Colonic mucosa (tissue), 4 donors: Measurements from ENCODE around the gene SOHLH2. TPM values are rescaled to one million over a fixed set of nuclear protein-coding genes. Genes with fewer than 3 reads are reported as not detected.

ENCODE experiments used
- DNase-seq: peaks from one replicate; pipeline ENCODE4 v3.0.0-alpha.2; 2020
- H3K27ac ChIP-seq: fragments of 200-600 bp; one replicate; pipeline ENCODE4 v1.8.0; 2021
- H3K27me3 ChIP-seq: fragments of 200-600 bp; one replicate; pipeline ENCODE4 v1.8.0; 2021
- H3K36me3 ChIP-seq: fragments of 200-600 bp; one replicate; pipeline ENCODE4 v1.8.0; 2021
- H3K4me1 ChIP-seq: fragments of 200-600 bp; one replicate; pipeline ENCODE4 v1.8.0; 2021; ENCODE audit warnings: mild to moderate bottlenecking
- H3K4me3 ChIP-seq: fragments of 200-600 bp; one replicate; pipeline ENCODE4 v1.8.0; 2021
- H3K9ac ChIP-seq, 2 donors: one replicate each; pipeline ENCODE4 v1.7.0; 2013; ENCODE audit warnings: control low read depth in 2 of 2, low read depth in 2 of 2, low read length in 2 of 2
- H3K9me3 ChIP-seq: fragments of 200-600 bp; one replicate; pipeline ENCODE4 v1.8.0; 2021
- intact Hi-C: fragments of 100-400 bp; cut with DNase I; formaldehyde crosslinking; loops from one replicate; pipeline ENCODE4 v1.14.1; 2022
- total RNA-seq, 2 donors: library from RNA; stranded (reverse); fragmentation: NEBNext Ultra II Directional in 1 of 2; extraction: Animal tissue kit (Norgen Biotek cat#: 25700) in 1 of 2; gene quantifications; one replicate each; pipeline ENCODE4 v1.2.1, GENCODE V29; 2021
- TF ChIP-seq, protein P1 (sequence below): fragments of 200-600 bp; IDR thresholded peaks from one replicate; pipeline ENCODE4 v1.8.0; 2022; ENCODE audit warnings: antibody characterized with exemption, mild to moderate bottlenecking
- donor health status: healthy.
- donor health status: DM: no; HTN: no; CAD: no.
- donor health status: DM: no; HTN: no; CAD: no.

SOHLH2 gene
- total RNA-seq, 2 donors from 2014 or later: 0.32 TPM; not detected in 1

DNA sequence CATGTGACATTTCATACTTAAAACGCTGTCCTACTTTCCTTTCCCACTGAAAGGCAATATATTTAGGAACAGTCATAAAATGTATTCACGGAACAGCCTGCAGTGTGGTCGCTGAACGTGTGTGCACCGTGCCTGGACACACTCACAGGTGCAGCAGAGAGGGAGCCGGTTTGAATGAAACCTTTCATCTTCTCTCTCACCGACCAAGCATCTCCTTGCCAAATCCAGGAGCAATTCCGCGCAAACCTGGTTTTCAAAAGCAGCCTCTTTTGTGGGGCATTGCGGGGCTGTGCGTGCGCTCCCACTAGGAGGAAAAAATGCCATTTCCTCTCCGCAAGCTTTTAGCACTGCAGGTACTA, 84.2 kb downstream of the SOHLH2 start:
- Histone ChIP-seq H3K36me3 (no peaks in the 10 kb centered on the region), H3K27ac (no peak overlapping the region), H3K9me3 (no peaks in the 10 kb centered on the region), H3K4me3 (peak overlapping the region; percentile 19), H3K9ac (peak overlapping the region in 1 of 2 donors; percentile 24), H3K4me1 (no peaks in the 10 kb centered on the region), H3K27me3 (peaks cover 8% of the 10 kb centered on the region)
- intact Hi-C loops: no loop called here
- no peak for DNase-seq
- TF ChIP-seq, protein P1, sequence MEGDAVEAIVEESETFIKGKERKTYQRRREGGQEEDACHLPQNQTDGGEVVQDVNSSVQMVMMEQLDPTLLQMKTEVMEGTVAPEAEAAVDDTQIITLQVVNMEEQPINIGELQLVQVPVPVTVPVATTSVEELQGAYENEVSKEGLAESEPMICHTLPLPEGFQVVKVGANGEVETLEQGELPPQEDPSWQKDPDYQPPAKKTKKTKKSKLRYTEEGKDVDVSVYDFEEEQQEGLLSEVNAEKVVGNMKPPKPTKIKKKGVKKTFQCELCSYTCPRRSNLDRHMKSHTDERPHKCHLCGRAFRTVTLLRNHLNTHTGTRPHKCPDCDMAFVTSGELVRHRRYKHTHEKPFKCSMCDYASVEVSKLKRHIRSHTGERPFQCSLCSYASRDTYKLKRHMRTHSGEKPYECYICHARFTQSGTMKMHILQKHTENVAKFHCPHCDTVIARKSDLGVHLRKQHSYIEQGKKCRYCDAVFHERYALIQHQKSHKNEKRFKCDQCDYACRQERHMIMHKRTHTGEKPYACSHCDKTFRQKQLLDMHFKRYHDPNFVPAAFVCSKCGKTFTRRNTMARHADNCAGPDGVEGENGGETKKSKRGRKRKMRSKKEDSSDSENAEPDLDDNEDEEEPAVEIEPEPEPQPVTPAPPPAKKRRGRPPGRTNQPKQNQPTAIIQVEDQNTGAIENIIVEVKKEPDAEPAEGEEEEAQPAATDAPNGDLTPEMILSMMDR: no peak

DNA sequence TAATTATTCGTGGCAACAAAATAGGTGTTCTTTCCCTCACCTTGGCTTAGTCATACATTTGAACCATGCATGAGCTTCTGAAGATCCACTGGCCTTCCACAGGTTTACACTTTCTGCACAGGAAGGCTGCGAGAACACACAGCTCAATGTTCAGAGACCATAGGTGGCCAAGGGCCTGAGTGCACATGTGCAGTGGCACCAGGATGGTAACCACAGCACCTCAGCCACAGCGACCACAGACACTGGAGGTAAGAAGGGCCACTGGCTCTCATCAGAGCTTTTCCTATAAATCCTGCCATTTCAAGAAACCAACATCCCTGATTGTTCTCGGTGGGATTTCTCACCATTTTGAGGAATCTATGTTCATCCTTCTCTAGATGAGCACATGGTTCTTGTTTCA, 84.8 kb downstream of the SOHLH2 start:
- TF ChIP-seq, protein P1: no peak
- Histone ChIP-seq H3K4me1 (no peaks in the 10 kb centered on the region), H3K9ac (no peak overlapping the region), H3K27me3 (peaks cover 8% of the 10 kb centered on the region), H3K36me3 (no peaks in the 10 kb centered on the region), H3K9me3 (no peaks in the 10 kb centered on the region), H3K4me3 (no peak overlapping the region), H3K27ac (no peak overlapping the region)
- intact Hi-C loops: no loop called here
- DNase-seq: no peak

DNA sequence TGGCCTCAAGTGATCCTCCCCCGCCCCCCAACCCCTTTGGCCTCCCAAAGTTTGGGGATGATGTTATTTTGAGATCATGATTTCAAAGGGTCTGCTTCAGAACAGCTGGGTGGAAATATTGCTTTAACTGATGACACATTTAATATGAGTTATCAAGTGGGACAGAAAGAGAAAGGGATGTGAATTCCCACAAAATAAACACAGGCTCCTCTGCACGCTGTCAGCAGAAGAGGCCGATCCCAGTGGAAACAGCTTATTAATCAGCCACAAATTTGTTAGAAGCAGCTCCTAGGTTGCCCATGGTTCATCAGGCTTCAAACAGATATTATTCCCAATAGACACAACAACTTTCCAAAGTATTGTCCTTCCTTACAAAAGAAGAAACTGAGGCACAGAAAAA, 87.9 kb downstream of the SOHLH2 start:
- TF ChIP-seq, protein P1: no peak
- H3K9ac ChIP-seq: no peak overlapping the region
- peaks cover 3% of the 10 kb centered on the region for H3K27me3 ChIP-seq
- H3K27ac ChIP-seq: no peak overlapping the region
- H3K36me3 ChIP-seq: no peaks in the 10 kb centered on the region
- H3K4me1 ChIP-seq: no peaks in the 10 kb centered on the region
- intact Hi-C loops: no loop called here
- DNase-seq: no peak
- no peak overlapping the region for H3K4me3 ChIP-seq
- no peaks in the 10 kb centered on the region for H3K9me3 ChIP-seq

DNA sequence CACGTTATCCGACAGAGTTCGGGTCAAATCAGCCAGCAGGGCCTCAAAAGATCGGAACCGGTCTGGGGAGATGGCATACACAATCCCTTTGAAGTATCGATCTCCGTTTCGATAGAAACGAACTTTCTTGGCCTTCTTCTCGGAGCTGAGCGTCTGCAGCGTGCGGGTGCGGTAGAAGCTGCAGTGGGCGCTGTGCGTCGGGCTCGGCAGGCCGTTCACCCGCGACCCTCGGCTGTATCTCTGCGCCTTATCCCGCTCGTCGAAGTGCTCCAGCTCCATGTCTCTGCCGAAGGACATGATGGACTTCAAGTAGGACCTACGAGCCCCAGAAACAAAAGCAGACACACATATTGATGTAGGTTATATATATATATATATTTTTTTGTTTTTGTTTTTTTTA, 88.5 kb downstream of the SOHLH2 start:
- no peak for DNase-seq
- Histone ChIP-seq H3K27me3 (no peaks in the 10 kb centered on the region), H3K27ac (no peak overlapping the region), H3K36me3 (no peaks in the 10 kb centered on the region), H3K9ac (no peak overlapping the region), H3K4me1 (no peaks in the 10 kb centered on the region), H3K4me3 (no peak overlapping the region), H3K9me3 (no peaks in the 10 kb centered on the region)
- intact Hi-C loops: no loop called here
- TF ChIP-seq, protein P1: no peak

DNA sequence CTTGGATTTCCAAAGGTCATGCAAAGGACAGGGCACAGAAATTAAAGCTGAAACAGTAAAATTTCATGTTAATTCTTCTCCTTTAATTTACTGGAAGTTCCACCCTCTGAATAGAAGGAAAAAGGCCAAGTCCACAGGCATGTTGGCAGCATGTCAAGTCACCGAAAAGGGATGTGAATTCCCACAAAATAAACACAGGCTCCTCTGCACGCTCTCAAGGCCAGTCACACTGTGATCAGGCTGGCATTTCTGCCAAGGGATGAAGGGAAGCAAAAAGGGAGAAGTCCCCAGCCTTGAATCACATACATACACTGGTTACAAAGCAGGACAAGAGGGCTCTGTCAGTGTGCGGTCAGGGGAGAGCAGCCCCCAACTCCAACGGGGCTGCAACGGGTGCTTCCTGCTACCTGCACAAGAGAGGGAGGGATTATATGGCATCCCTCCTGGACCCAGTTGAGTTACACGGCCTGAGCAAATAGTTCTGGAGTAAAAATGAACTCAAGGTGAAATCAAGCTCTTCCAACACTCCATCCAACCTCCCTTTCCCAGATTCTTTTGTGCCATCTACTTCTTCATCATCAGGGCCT, 90.0 kb downstream of the SOHLH2 start:
- Histone ChIP-seq H3K36me3 (no peaks in the 10 kb centered on the region), H3K27ac (no peak overlapping the region), H3K4me1 (no peaks in the 10 kb centered on the region), H3K27me3 (no peaks in the 10 kb centered on the region), H3K4me3 (no peak overlapping the region), H3K9ac (no peak overlapping the region), H3K9me3 (no peaks in the 10 kb centered on the region)
- no peak for DNase-seq
- TF ChIP-seq, protein P1: no peak
- intact Hi-C loops: no loop called here

Other genes with a start within 250 kb of the SOHLH2 start
- 1 to 10 TPM; 1.5 to 5.0 TPM for gene DCLK1, start 83.2 kb downstream of the SOHLH2 start, total RNA-seq
- gene CCDC169, start 83.3 kb upstream of the SOHLH2 start, total RNA-seq: 1 to 10 TPM in 1 of 2 donors, under 1 TPM in 1; 0.25 to 1.3 TPM
- 10 to 100 TPM in 1 of 2 donors, 1 to 10 TPM in 1; 5.0 to 11.4 TPM for gene SPART, start 131.8 kb upstream of the SOHLH2 start, total RNA-seq
- gene CCNA1, start 217.9 kb upstream of the SOHLH2 start, total RNA-seq: not detected